Parathyroid adenoma (tissue), 2 donors: ENCODE measurements around the gene SSC5D.
A peak's percentile ranks its signal among the peaks of the same experiment; 100 is the strongest.

ENCODE experiments used
- H2AFZ ChIP-seq: fragments of 300-600 bp; sonication (generic); one replicate; pipeline ENCODE4 v1.7.0; 2017; ENCODE audit warnings: antibody characterized with exemption, mild to moderate bottlenecking
- H3K27ac ChIP-seq: fragments of 300-600 bp; sonication (generic); one replicate; pipeline ENCODE4 v1.7.0; 2017
- H3K27me3 ChIP-seq: fragments of 300-600 bp; sonication (generic); one replicate; pipeline ENCODE4 v1.7.0; 2017; ENCODE audit warnings: low read length; ENCODE audit not compliant: control insufficient read depth, insufficient read depth
- H3K36me3 ChIP-seq: fragments of 300-600 bp; sonication (generic); one replicate; pipeline ENCODE4 v1.7.0; 2017; ENCODE audit warnings: low read length; ENCODE audit not compliant: control insufficient read depth, insufficient read depth
- H3K4me1 ChIP-seq: fragments of 300-600 bp; sonication (generic); one replicate; pipeline ENCODE4 v1.7.0; 2017; ENCODE audit warnings: control low read depth
- H3K4me2 ChIP-seq: fragments of 300-600 bp; sonication (generic); one replicate; pipeline ENCODE4 v1.7.0; 2017; ENCODE audit warnings: low read length
- H3K4me3 ChIP-seq: fragments of 300-600 bp; sonication (generic); one replicate; pipeline ENCODE4 v1.7.0; 2017; ENCODE audit warnings: low read depth, low read length
- H3K79me2 ChIP-seq: fragments of 300-600 bp; sonication (generic); one replicate; pipeline ENCODE4 v1.7.0; 2017; ENCODE audit warnings: control low read depth
- H3K9ac ChIP-seq: fragments of 300-600 bp; sonication (generic); one replicate; pipeline ENCODE4 v1.7.0; 2017; ENCODE audit warnings: mild to moderate bottlenecking
- H3K9me3 ChIP-seq: fragments of 300-600 bp; sonication (generic); one replicate; pipeline ENCODE4 v1.7.0; 2017; ENCODE audit warnings: low read length; ENCODE audit not compliant: control insufficient read depth
- TF ChIP-seq, protein P1 (sequence below): fragments of 300-600 bp; sonication (generic); IDR thresholded peaks from one replicate; pipeline ENCODE4 v1.7.0; 2017; ENCODE audit warnings: antibody characterized with exemption, mild to moderate bottlenecking
- donor health status: primary hyperparathyroidism.

Gene SSC5D

GRCh38 chr19:55486043-55486970 is 1.9 kb upstream of the SSC5D start:
- Histone ChIP-seq H2AFZ (no peak overlapping the region), H3K79me2 (peaks cover 2% of the 10 kb centered on the region), H3K4me3 (no peak overlapping the region), H3K9me3 (no peaks in the 10 kb centered on the region), H3K4me2 (no peak overlapping the region), H3K9ac (no peak overlapping the region), H3K4me1 (peaks cover 8% of the 10 kb centered on the region), H3K36me3 (no peaks in the 10 kb centered on the region), H3K27ac (peak overlapping the region; percentile 41), H3K27me3 (no peaks in the 10 kb centered on the region)
- TF ChIP-seq, protein P1, sequence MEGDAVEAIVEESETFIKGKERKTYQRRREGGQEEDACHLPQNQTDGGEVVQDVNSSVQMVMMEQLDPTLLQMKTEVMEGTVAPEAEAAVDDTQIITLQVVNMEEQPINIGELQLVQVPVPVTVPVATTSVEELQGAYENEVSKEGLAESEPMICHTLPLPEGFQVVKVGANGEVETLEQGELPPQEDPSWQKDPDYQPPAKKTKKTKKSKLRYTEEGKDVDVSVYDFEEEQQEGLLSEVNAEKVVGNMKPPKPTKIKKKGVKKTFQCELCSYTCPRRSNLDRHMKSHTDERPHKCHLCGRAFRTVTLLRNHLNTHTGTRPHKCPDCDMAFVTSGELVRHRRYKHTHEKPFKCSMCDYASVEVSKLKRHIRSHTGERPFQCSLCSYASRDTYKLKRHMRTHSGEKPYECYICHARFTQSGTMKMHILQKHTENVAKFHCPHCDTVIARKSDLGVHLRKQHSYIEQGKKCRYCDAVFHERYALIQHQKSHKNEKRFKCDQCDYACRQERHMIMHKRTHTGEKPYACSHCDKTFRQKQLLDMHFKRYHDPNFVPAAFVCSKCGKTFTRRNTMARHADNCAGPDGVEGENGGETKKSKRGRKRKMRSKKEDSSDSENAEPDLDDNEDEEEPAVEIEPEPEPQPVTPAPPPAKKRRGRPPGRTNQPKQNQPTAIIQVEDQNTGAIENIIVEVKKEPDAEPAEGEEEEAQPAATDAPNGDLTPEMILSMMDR, result no peak

GRCh38 chr19:55486971-55487923 is 989 bp upstream of the SSC5D start:
- peaks cover 2% of the 10 kb centered on the region for H3K79me2 ChIP-seq
- peaks cover 13% of the 10 kb centered on the region for H3K4me1 ChIP-seq
- H3K4me3 ChIP-seq, result no peak overlapping the region
- H3K4me2 ChIP-seq, result peak overlapping the region; percentile 22
- peak overlapping the region; percentile 16 for H2AFZ ChIP-seq
- no peaks in the 10 kb centered on the region for H3K36me3 ChIP-seq
- H3K27ac ChIP-seq, result peak overlapping the region; percentile 41
- no peaks in the 10 kb centered on the region for H3K9me3 ChIP-seq
- H3K27me3 ChIP-seq, result no peaks in the 10 kb centered on the region
- TF ChIP-seq, protein P1, result no peak
- H3K9ac ChIP-seq, result no peak overlapping the region

- Histone ChIP-seq H3K4me2 (no peak overlapping the region), H3K27me3 (no peaks in the 10 kb centered on the region), H3K4me3 (no peak overlapping the region), H3K36me3 (no peaks in the 10 kb centered on the region), H3K27ac (no peak overlapping the region), H2AFZ (no peak overlapping the region), H3K9ac (no peak overlapping the region), H3K9me3 (no peaks in the 10 kb centered on the region), H3K79me2 (no peaks in the 10 kb centered on the region), H3K4me1 (peaks cover 10% of the 10 kb centered on the region)
- TF ChIP-seq, protein P1, result no peak
Observed at GRCh38 chr19:55488986-55489710, 912 bp downstream of the SSC5D start.

DNA sequence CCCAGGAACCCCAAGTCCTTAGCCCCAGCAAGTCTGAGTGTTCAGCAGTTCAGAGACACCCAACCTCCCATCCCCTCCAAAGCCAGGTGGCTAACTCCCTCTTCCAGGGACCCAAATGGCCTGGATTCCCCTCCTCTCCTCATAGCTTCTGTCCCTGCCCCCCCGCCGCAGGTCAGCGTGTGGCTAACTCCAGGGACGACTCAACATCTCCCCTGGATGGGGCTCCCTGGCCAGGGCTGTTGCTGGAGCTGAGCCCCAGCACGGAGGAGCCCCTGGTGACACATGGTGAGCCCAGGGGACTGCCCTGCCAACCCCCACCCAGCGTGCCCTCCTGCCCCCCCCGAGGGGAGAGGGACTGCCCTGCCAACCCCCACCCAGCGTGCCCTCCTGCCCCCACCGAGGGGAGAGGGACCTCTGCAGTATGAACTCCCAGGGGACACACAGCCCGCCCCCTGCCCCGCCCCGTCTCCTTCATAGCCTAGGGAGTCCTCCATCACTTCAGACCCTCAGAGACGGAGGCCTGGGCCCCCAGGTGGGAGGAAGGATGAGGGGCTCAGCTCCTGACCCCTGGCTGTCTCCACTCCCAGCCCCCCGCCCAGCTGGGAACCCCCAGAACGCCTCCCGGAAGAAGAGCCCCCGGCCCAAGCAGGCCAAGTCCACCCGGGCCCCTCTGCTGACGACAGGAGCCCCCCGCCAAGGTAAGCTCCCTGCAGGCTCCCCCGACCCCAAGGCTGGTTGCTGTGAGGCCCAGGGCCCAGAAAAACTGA is 1.7 kb downstream of the SSC5D start:
- peaks cover 5% of the 10 kb centered on the region for H3K4me1 ChIP-seq
- H3K27me3 ChIP-seq, result no peaks in the 10 kb centered on the region
- H3K4me3 ChIP-seq, result no peak overlapping the region
- TF ChIP-seq, protein P1, result no peak
- no peak overlapping the region for H2AFZ ChIP-seq
- H3K36me3 ChIP-seq, result no peaks in the 10 kb centered on the region
- no peak overlapping the region for H3K9ac ChIP-seq
- H3K4me2 ChIP-seq, result no peak overlapping the region
- H3K9me3 ChIP-seq, result no peaks in the 10 kb centered on the region
- no peaks in the 10 kb centered on the region for H3K79me2 ChIP-seq
- H3K27ac ChIP-seq, result no peak overlapping the region
